B cell (primary cell): ENCODE data around the gene TMEM140.
"Not testable (repeated sequence)": the region's sequence is repeated elsewhere in the genome, so short reads cannot be mapped to it uniquely, and the experiment has no call there.

Experiments
- EZH2 ChIP-seq: IDR thresholded peaks from 2 replicates; pipeline ENCODE4 v1.6.1; 2012; ENCODE audit warnings: borderline replicate concordance, low read depth, mild to moderate bottlenecking, moderate library complexity, low read length; ENCODE audit not compliant: insufficient read depth, poor library complexity, severe bottlenecking
- TF ChIP-seq, protein P1 (sequence below): fragments of 200-600 bp; IDR thresholded peaks from one replicate; pipeline ENCODE4 v1.8.0; 2022; ENCODE audit warnings: antibody characterized with exemption, mild to moderate bottlenecking

- TF ChIP-seq, protein P1, sequence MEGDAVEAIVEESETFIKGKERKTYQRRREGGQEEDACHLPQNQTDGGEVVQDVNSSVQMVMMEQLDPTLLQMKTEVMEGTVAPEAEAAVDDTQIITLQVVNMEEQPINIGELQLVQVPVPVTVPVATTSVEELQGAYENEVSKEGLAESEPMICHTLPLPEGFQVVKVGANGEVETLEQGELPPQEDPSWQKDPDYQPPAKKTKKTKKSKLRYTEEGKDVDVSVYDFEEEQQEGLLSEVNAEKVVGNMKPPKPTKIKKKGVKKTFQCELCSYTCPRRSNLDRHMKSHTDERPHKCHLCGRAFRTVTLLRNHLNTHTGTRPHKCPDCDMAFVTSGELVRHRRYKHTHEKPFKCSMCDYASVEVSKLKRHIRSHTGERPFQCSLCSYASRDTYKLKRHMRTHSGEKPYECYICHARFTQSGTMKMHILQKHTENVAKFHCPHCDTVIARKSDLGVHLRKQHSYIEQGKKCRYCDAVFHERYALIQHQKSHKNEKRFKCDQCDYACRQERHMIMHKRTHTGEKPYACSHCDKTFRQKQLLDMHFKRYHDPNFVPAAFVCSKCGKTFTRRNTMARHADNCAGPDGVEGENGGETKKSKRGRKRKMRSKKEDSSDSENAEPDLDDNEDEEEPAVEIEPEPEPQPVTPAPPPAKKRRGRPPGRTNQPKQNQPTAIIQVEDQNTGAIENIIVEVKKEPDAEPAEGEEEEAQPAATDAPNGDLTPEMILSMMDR: not testable (repeated sequence)
- TF ChIP-seq EZH2: not testable (repeated sequence)
These were observed 26.0 kb downstream of the TMEM140 start for GRCh38 chr7:135173916-135174315.
